IPS-20b (cell line): ENCODE results near the gene DST.
"Not testable (repeated sequence)": the region's sequence is repeated elsewhere in the genome, so short reads cannot be mapped to it uniquely, and the experiment has no call there.

Experiments
- H3K27ac ChIP-seq: one replicate; pipeline ENCODE4 v1.5.1; 2013; ENCODE audit warnings: low read length
- H3K27me3 ChIP-seq: 2 replicates; pipeline ENCODE4 v1.6.1; 2013; ENCODE audit warnings: mild to moderate bottlenecking, low read length, inconsistent platforms; ENCODE audit not compliant: insufficient read depth
- H3K36me3 ChIP-seq: 2 replicates; pipeline ENCODE4 v1.6.1; 2013; ENCODE audit warnings: low read depth, mild to moderate bottlenecking, inconsistent platforms, low read length, moderate library complexity; ENCODE audit not compliant: insufficient read depth
- H3K4me1 ChIP-seq: 2 replicates; pipeline ENCODE4 v1.6.1; 2013; ENCODE audit warnings: mild to moderate bottlenecking, control low read depth, inconsistent platforms, low read length, moderate library complexity; ENCODE audit not compliant: insufficient read depth
- H3K4me3 ChIP-seq: 2 replicates; pipeline ENCODE4 v1.5.1; 2013; ENCODE audit warnings: mild to moderate bottlenecking, low read length, inconsistent platforms
- H3K9ac ChIP-seq: 2 replicates; pipeline ENCODE4 v1.6.1; 2013; ENCODE audit warnings: low read depth, mild to moderate bottlenecking, inconsistent platforms, low read length, moderate library complexity
- H3K9me3 ChIP-seq: 2 replicates; pipeline ENCODE4 v1.6.1; 2013; ENCODE audit warnings: mild to moderate bottlenecking, low read depth, low read length, inconsistent platforms; ENCODE audit not compliant: insufficient read depth

Gene DST

DNA sequence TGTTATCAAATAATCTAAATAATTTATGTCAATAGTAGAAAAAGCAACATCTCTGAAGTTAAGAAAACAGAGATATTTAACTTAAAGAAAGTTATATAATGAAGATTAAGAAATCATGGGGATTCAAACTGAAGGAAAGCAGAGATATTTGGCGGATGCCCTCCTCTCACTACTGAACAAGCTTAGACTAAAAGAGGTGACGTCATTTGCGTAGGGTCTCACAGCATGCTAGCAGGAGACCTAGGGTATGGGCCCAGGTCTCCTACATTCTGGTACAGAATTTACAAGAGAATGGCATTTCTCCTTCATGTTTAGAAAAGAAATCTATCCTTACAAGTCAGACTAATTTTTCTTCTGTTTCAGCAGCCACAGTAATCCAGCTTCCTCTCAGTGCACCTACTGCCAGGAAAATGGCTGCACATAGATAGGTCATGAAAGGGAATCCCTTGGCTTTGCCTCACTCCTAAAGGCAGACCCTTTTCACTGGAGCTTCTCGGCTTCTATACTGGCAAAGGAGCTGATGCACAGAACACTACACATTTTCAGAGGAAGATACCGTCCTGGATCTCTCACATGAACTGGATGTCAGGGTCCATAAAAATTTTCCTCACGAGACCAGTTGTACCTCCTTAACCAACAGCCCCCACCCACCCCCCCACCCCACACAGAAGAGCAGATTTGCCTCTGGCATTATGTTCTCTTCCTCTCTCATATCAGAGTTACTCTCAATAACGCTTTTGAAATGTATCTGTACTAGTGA lies 41.8 kb upstream of the DST start:
- H3K9me3 ChIP-seq: no peaks in the 10 kb centered on the region
- H3K27ac ChIP-seq: no peak overlapping the region
- no peak overlapping the region for H3K4me3 ChIP-seq
- H3K36me3 ChIP-seq: no peaks in the 10 kb centered on the region
- no peak overlapping the region for H3K9ac ChIP-seq
- peaks cover 5% of the 10 kb centered on the region for H3K4me1 ChIP-seq
- H3K27me3 ChIP-seq: no peaks in the 10 kb centered on the region

DNA sequence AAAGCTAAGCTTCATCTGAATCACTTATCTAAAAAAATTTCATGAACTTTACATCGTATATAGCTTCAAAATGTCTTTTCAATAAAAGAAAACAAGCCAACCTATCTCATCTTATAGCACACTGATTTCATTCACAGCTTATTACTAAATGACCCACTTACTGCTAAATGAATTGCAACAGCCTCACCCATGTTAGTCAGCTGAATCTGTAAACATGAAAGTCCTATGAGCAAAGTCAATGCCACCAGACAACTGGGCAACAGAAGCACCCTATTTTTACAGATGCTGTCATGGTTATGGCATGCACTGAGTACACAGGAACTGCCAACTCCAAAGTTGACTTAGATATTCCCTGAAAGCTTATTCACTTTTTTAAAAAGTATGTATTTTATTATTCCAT lies 41.2 kb upstream of the DST start:
- Histone ChIP-seq H3K36me3 (no peaks in the 10 kb centered on the region), H3K9ac (no peak overlapping the region), H3K27me3 (no peaks in the 10 kb centered on the region), H3K9me3 (no peaks in the 10 kb centered on the region), H3K4me3 (no peak overlapping the region), H3K27ac (no peak overlapping the region), H3K4me1 (peaks cover 5% of the 10 kb centered on the region)

DNA sequence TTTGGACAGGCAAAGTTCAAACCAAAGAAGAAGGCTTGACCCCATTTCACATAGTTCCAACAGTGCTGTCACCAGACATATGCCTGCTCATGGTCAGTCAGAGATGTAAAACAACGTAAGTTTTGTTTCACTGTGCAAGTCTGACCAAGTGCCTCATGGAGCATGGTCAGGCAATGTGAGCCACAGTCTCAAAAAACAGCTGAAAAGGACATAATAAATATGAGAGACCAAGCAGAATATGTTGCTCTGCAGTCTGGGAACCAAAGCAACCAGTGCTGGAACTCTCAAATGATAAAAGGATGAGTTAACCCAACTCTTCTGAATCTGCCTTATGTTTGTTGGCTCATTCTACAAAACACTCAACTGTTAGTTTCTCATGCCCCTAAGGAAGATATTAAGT lies 39.9 kb upstream of the DST start:
- Histone ChIP-seq H3K27me3 (no peaks in the 10 kb centered on the region), H3K4me1 (peaks cover 5% of the 10 kb centered on the region), H3K36me3 (no peaks in the 10 kb centered on the region), H3K9ac (no peak overlapping the region), H3K4me3 (no peak overlapping the region), H3K27ac (no peak overlapping the region), H3K9me3 (no peaks in the 10 kb centered on the region)

DNA sequence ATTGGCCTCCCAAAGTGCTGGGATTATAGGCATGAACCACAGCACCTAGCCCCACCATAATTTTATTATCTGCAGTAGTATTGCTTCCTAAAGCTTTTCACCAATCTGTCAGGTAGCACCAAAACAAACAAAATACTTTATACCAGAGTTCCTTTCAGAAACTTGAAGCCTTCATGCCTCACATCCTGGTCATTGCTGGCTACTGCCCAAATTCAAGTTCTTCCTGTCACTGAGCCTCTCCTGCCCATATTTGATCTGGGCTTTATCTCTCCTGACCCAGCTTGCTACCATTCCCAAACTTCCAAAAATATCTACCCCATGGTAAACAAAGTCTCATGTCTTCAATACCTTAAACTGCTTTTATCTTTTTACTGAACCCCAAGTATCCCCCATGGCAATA lies 34.9 kb upstream of the DST start:
- Histone ChIP-seq H3K4me3 (no peak overlapping the region), H3K9ac (no peak overlapping the region), H3K9me3 (no peaks in the 10 kb centered on the region), H3K4me1 (no peaks in the 10 kb centered on the region), H3K36me3 (no peaks in the 10 kb centered on the region), H3K27ac (no peak overlapping the region), H3K27me3 (no peaks in the 10 kb centered on the region)

DNA sequence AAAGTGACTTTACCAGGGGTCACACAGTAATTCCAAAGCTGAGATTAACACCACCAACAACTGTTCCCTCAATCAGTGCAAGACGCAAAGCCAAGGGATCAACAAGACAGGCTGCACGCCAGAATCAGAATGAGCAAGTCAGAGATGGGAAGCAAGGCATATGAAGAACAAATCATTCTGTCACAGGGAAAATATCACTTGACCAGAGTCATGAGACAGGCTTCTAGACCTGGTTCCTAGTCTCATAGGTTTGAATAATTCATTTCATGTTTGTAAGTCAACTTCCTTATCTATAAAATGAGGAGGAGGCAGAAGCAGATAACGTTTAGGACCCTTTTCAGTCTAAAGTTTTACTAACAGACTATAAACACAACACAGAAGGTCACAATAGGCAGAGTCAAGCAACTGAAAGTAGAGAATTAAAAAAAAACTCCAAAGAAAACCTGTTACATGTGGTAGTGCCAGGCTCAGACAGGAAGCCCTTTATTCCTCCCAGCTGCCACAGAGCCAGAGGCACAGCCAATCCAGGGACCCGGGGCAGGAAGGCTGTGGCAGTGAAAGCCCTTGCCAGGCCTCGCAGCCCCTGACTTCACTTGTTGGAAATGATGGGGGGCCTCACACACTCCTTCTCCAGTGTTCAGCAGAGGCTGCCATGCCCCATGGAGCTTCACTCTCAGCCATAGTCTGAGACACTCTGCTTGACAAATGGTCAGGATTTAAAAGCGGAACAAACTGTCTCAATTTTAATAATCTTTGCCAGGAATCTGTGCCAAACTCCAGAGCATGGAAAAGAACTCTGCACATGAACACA lies 29.2 kb upstream of the DST start:
- H3K27ac ChIP-seq: no peak overlapping the region
- peaks cover 5% of the 10 kb centered on the region; the same call in 1 of the 2 replicates for H3K36me3 ChIP-seq
- no peaks in the 10 kb centered on the region for H3K27me3 ChIP-seq
- no peaks in the 10 kb centered on the region for H3K9me3 ChIP-seq
- no peaks in the 10 kb centered on the region for H3K4me1 ChIP-seq
- H3K9ac ChIP-seq: no peak overlapping the region
- H3K4me3 ChIP-seq: no peak overlapping the region

DNA sequence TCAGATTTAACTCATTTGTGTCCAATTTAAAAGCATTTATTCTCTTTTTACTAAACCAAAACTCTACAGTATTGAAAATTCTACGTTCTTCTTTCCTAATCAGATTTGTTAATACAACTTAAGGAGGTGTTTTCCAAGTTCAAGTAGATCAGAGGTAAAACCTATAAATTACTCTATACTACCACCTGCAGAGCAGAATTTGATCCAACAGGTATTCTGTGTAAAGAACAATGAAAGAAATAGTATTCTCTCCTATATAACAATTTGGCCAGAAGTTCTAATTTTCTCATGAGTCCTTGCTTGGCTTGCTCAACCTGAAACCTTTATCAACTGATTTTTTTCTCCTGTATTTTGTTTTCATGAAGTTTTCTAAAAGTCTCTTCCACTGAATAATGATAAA lies 28.5 kb upstream of the DST start:
- H3K27ac ChIP-seq: no peak overlapping the region
- H3K9ac ChIP-seq: no peak overlapping the region
- no peak overlapping the region for H3K4me3 ChIP-seq
- H3K36me3 ChIP-seq: peaks cover 5% of the 10 kb centered on the region; the same call in 1 of the 2 replicates
- H3K27me3 ChIP-seq: no peaks in the 10 kb centered on the region
- H3K4me1 ChIP-seq: no peaks in the 10 kb centered on the region
- no peaks in the 10 kb centered on the region for H3K9me3 ChIP-seq

DNA sequence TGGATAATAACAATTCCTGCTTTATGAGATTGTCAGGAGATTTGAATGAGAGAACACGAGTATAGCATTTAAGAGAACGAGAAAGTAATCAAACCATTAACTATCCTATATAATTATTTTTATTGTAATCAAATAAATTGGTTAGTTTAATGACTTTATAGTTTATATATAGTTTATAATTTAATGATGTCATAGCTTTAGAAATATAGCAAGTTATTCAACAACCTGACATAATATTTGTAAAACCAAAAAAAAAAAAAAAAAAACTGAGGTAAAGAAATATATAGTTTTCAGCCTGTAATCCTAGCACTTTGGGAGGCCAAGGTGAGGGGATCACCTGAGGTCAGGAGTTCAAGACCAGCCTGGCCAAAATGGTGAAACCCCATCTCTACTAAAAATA lies 26.4 kb upstream of the DST start:
- Histone ChIP-seq H3K4me1 (no peaks in the 10 kb centered on the region), H3K36me3 (peaks cover 5% of the 10 kb centered on the region; the same call in 1 of the 2 replicates), H3K9ac (no peak overlapping the region), H3K27ac (no peak overlapping the region), H3K27me3 (no peaks in the 10 kb centered on the region), H3K9me3 (no peaks in the 10 kb centered on the region), H3K4me3 (no peak overlapping the region)

DNA sequence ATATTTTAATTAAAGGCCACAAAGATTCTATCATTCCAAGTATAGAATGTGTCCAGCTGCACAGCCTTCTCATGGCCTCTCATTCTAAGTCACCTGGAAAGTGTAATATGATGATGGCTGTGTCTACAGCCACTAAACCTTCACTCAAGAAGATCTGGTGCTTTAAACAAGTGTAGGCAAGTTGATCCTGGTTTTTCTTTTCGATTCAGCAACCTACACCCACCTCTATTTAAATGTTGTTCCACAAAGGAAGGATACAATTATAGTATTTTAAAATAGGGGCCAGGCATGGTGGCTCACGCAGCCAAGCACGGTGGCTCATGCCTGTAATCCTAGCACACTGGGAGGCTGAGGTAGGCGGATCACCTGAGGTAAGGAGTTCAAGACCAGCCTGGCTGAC lies 25.5 kb upstream of the DST start:
- no peaks in the 10 kb centered on the region for H3K27me3 ChIP-seq
- no peaks in the 10 kb centered on the region for H3K9me3 ChIP-seq
- peaks cover 5% of the 10 kb centered on the region; the same call in 1 of the 2 replicates for H3K36me3 ChIP-seq
- H3K4me3 ChIP-seq: no peak overlapping the region
- H3K9ac ChIP-seq: no peak overlapping the region
- H3K4me1 ChIP-seq: no peaks in the 10 kb centered on the region
- H3K27ac ChIP-seq: no peak overlapping the region

DNA sequence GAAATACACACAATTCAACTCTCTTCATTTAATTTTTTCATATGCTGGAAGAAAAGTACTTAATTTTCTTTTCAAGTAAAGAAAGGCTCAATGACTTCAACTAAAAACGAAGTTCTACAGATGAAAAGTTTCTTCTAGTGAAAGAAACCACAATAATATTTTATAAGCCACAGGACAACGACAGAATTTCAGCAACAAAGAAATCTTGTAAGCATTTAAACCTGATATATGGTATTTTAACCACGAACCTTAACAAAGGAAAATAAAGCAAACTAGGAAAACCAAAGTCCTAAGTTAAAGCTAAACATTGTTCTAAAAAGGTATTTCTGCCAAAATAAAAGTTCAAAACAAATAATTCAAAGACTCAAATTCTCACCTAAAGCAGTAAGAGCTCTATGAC lies 24.6 kb upstream of the DST start:
- H3K27ac ChIP-seq: no peak overlapping the region
- no peak overlapping the region for H3K9ac ChIP-seq
- no peaks in the 10 kb centered on the region for H3K4me1 ChIP-seq
- no peaks in the 10 kb centered on the region for H3K9me3 ChIP-seq
- H3K27me3 ChIP-seq: no peaks in the 10 kb centered on the region
- H3K4me3 ChIP-seq: no peak overlapping the region
- H3K36me3 ChIP-seq: peaks cover 5% of the 10 kb centered on the region; the same call in 1 of the 2 replicates

DNA sequence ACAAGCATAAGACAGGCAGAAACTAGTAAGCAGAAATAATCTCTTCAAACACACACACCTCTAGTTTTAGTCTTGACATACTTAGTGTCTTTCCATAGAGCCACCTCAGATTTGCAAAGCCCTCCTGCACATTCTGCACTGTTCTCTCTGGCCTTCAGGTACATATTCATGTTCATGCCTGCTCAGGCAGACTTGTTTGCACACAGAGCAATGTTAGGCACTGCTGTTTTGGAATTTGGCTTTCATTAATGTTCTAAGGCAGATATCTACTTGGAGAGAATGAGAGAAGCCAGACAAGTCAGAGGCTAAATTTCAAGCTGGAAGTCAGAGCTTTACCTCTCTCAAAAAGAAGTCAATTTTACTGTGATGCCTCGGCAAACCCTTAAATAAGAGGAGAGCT lies 21.3 kb upstream of the DST start:
- H3K27ac ChIP-seq: no peak overlapping the region
- H3K27me3 ChIP-seq: no peaks in the 10 kb centered on the region
- peaks cover 7% of the 10 kb centered on the region; the same call in 1 of the 2 replicates for H3K4me1 ChIP-seq
- H3K4me3 ChIP-seq: no peak overlapping the region
- H3K9ac ChIP-seq: no peak overlapping the region
- no peaks in the 10 kb centered on the region for H3K9me3 ChIP-seq
- no peaks in the 10 kb centered on the region for H3K36me3 ChIP-seq

DNA sequence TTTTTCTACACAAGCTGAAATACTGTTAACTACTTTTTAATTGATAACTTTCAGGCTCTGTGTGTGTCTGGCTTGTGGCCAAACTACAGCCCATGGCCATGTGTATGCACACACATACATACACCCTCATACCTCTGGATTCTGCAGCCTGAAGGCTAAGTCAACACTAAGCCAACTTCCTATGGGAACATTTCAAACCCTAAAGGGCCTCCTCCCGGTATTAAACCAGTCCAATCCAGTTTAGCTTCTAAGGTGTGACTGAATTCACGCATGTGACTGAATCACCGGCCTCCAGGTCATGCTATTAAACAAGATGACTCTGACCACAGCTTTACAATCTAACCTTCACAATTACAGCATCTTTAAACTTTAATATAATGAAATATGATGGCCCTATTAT lies 20.7 kb upstream of the DST start:
- H3K27me3 ChIP-seq: no peaks in the 10 kb centered on the region
- no peak overlapping the region for H3K27ac ChIP-seq
- no peak overlapping the region for H3K4me3 ChIP-seq
- no peaks in the 10 kb centered on the region for H3K36me3 ChIP-seq
- H3K9me3 ChIP-seq: no peaks in the 10 kb centered on the region
- no peak overlapping the region for H3K9ac ChIP-seq
- H3K4me1 ChIP-seq: peaks cover 7% of the 10 kb centered on the region; the same call in 1 of the 2 replicates

DNA sequence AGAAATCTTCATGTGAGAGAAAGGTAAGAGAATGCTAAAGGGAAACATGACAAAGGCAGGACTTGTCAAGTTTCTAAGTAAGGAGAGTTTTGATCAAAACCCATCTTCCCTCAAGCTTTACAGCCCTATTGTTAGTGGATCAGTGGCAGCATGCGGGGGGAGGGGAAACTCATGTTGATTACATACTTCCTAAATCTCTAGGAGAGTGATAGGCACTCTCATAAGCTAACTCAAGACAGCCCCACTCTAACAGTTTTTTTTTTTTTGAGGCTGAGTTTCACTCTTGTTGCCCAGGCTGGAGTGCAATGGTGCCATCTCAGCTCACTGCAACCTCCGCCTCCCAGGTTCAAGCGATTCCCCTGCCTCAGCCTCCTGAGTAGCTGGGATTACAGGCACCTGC lies 18.6 kb upstream of the DST start:
- H3K9ac ChIP-seq, H3K4me3 ChIP-seq, H3K9me3 ChIP-seq, H3K27ac ChIP-seq, H3K4me1 ChIP-seq, H3K27me3 ChIP-seq, H3K36me3 ChIP-seq: not testable (repeated sequence)
